ENCODE results near the gene EPN1. TPM values are rescaled to one million over a fixed set of nuclear protein-coding genes. Genes with fewer than 3 reads are reported as not detected.
A peak's percentile ranks its signal among the peaks of the same experiment; 100 is the strongest.

Gene EPN1
- polyA plus RNA-seq, 3 donors: 80.2 to 152 (median 135) TPM

GRCh38 chr19:55671054-55671378, 4.0 kb upstream of the EPN1 start:
- DNase-seq (ENCODE audit: extremely low read depth in 1 of 11, low read depth in 9 of 11, low spot score in 4 of 11): no peak

GRCh38 chr19:55672418-55672817, 2.6 kb upstream of the EPN1 start:
- no peak for DNase-seq (ENCODE audit: extremely low read depth in 1 of 11, low read depth in 9 of 11, low spot score in 4 of 11)

DNA sequence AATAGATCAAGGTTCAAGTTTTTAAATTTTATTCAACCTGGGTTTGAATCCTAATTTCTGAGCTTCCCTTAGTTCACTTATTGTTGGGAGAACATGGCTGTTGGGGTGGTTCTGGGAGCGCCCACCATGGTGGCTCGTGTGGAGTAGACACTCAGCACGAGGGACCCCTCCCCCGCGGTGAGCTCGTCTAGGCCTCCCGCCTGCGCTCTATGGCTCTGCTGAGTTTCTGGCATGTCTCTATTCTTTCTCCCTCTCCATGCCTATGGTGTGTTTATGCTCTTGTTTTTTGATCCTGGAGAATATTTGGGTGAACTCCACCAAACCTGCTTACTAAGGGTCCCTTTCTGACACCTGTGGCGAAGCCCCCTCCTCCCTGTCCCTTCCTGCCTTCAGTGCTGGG, 1.6 kb upstream of the EPN1 start:
- DNase-seq (ENCODE audit: extremely low read depth in 1 of 11, low read depth in 9 of 11, low spot score in 4 of 11): no peak

DNA sequence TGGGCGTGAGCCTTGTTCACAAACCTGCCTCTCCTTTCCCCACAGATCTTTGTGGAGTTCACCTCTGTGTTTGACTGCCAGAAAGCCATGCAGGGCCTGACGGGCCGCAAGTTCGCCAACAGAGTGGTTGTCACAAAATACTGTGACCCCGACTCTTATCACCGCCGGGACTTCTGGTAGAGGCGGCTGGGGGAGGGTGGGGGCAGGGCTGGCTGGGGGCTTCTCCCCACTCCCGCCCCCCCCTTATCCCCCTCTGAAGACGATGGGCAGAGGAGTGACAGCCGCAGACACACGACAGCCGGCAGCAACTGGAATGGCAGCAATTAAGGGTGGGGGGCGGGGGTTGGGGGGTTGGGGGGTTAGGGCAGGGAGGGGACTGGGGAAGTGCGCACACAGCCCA, 1.1 kb upstream of the EPN1 start:
- DNase-seq (ENCODE audit: extremely low read depth in 1 of 11, low read depth in 9 of 11, low spot score in 4 of 11): no peak

GRCh38 chr19:55674459-55674840, 576 bp upstream of the EPN1 start:
- no peak for DNase-seq (ENCODE audit: extremely low read depth in 1 of 11, low read depth in 9 of 11, low spot score in 4 of 11)

DNA sequence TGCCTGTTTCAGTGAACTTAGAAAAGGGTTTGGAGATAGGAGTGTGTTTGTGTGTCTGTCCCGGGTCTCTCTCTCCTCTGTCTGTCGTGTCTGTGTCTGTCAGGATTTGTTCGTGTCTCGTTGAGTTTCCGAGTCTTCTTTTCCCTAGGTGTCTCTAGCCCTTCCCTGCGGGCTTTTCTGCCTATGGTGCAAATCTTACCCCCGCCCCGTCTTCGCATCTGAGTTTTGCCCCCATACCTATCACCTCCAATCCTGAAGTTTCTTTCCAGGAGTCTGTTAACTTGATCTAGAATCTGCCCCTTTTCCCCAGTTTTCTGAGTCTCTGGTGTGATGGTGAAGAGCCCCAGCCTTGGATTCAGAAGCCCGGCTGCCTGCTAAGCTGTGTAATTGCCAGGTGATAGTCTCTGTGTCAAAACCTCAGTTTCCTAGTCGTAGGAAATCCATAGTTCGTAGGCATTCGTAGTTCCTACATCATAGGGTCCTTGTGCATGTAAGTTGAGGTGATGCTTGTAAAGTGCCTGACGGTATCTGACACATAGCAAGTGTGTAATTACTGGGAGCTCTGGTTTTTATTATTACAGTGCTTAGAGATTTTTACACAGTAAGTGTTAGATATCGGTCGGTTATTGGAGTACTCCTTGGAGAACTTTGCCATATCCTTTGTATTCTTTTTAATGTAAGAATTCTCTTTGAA, 782 bp downstream of the EPN1 start:
- no peak for DNase-seq (ENCODE audit: extremely low read depth in 1 of 11, low read depth in 9 of 11, low spot score in 4 of 11)

- no peak for DNase-seq (ENCODE audit: extremely low read depth in 1 of 11, low read depth in 9 of 11, low spot score in 4 of 11)
These were observed 1.4 kb downstream of the EPN1 start for GRCh38 chr19:55676383-55676782.

GRCh38 chr19:55676889-55677505, 2.0 kb downstream of the EPN1 start:
- DNase-seq (ENCODE audit: extremely low read depth in 1 of 11, low read depth in 9 of 11, low spot score in 4 of 11): no peak

DNA sequence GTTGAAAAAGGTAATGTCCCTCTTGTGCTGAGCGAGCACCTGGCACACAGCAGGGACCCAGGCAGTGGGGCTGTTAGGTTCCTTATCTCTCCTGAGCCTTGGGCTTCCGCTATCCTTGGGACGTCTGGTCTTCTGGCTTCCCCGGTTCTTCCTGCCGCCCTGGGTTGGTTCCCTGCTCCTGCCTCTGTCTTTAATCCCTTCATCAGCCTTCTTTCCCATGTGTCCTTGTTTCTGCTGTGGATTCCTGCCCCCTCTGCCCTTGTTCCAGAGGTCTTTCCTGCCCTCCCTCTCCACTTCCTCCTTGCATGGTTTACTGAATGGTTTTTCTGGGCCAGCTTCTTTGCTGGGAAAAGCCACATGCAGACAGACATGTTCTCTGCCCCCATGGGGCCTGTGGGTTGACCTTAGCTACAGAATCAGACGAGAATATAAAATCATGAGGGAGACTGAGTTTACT, 2.6 kb downstream of the EPN1 start:
- DNase-seq (ENCODE audit: extremely low read depth in 1 of 11, low read depth in 9 of 11, low spot score in 4 of 11): no peak

DNA sequence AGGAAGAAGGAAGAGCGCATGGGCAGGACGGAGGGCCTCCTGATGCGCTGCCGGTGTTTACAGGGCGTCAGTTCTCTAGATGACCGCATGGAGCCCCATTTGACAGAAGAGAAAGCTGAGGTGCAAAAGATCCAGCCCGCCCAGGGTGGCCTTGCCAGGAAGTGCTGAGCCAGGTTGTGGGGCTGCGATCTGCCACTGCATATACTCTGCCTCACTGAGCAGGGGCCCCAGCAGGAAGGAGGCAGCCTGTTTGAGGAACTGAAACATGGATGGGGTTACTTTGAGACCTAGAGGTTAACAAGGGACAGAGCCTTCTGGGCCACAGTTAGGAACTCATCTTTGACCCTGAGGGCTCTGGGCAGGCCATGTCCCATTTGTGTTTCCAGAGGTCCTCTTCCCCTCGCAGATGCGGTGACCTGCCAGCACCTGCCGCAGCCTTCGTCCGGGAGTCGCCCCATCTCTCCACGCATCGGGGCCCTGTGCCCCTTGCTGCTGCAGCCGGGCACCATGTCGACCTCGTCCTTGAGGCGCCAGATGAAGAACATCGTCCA, 3.2 kb downstream of the EPN1 start:
- no peak for DNase-seq (ENCODE audit: extremely low read depth in 1 of 11, low read depth in 9 of 11, low spot score in 4 of 11)

DNA sequence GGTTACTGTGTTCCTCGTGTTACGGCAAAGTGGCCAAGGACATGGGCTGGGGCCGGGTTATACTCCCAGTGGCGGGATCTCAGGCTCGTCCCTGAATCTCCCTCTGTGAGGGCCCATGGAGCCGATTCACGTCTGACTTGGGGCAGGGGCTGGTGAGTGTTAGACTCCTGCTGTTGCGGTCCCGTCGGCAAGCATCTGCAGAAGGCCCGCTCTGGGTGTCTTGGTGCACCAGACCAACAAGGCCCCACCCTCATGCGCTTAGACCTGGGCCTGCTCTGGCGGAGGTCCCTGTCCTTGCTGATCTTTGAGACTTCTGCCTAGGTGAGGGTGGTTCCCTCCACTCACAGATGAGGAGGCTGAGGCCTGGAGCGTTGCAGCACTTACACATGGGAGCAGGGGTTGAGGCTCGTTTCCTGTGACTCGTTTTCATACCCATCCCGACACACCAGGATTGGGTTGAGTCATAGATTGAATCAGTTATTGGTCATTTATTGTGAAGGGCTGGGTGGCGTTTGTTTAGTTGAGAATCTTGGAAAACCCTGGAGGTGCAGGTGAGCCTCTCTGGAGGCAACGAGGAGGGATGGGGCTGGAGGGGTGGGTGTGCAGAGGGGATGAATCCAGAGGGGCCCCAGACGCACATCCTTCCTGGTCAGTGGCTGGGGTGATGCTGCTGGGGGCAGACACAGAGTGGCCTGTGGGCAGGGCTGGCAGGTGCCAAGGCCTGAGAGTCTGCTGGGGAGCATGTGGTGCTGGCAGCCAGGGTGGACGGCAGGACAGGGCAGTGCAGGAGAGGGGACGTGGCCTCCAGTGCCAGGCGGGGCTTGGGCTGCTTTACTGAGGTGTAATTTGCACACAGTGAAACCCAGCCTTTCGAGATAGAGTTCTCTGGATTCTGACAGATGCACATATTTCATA, 4.6 kb downstream of the EPN1 start:
- no peak for DNase-seq (ENCODE audit: extremely low read depth in 1 of 11, low read depth in 9 of 11, low spot score in 4 of 11)

DNA sequence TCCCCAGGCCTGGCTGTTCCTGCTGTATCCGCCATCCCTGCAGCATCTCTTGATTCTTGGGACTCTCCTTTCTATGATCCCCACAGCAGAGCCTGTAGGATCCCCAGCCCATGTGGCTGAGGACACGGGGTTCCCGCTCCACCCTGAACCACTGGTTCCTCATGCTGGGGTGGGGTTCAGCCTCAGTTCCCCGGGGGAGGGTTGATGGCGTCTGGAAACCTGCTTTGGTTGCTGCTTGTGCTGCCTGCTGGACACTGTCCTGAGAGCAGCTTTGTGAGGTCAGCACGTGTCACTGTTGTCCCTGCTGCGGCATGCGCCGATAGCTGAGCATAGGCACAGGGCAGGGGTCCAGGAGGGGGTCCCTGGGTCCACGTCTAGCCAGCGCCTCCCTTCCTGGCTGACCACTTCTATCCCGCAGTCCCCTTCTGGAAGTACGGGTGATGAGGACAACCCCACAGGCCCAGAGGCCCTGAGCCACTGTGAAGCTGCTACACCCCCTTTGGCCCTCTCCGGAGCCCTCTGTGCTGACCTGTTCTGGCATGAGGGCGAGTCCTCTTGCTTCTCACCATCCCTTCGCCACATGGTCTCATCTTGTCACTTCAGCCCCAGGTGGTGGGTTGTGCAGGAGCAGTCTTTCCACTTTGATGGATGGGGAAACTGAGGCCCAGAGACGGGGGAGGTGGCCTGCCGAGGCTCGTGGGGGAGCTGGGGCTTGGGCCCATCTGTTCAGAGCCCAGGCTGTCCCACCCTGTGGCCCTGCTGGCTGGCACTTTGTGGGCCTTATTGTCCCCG, 5.5 kb downstream of the EPN1 start:
- DNase-seq (ENCODE audit: extremely low read depth in 1 of 11, low read depth in 9 of 11, low spot score in 4 of 11): no peak

GRCh38 chr19:55681131-55682092, 6.4 kb downstream of the EPN1 start:
- DNase-seq (ENCODE audit: extremely low read depth in 1 of 11, low read depth in 9 of 11, low spot score in 4 of 11): no peak

DNA sequence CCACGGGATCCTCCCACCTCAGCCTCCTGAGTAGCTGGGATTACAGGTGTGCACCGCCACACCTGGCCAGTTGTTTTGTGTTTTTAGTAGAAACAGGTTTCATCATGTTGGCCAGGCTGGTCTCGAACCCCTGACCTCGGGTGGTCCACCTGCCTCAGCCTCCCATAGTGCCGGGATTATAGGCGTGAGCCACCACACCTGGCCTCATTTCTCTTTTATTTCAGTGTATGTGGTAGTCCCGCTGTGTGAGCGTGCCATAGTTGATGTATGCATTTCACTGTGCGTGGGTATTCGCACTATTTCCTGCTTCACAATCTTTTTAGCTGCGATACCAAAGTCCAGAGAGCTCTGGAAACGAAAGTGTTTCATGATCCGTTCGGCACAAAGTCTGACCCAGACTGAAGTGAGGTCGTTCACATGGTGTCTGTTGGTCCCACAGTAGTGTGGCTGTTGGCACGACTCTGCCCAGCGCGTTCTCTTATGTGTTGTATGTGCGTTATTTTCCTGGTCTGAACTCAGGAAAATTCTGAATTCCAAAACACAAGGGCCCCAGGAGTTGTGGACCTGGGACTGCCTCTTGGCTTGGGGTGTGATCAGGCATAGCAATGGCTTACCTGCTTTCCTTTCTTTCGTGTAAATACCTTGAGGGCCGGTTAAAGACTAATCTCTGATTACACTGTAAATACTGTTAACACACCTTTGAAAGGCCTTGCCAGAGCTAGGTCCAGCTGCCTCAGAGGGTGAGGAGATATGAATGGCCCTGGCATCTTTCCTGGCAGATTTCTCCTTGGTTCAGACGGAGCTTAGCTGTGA, 8.6 kb downstream of the EPN1 start:
- peak in 4 of 11 donors; percentile 16 to 73 (median 42) for DNase-seq (ENCODE audit: extremely low read depth in 1 of 11, low read depth in 9 of 11, low spot score in 4 of 11)

DNA sequence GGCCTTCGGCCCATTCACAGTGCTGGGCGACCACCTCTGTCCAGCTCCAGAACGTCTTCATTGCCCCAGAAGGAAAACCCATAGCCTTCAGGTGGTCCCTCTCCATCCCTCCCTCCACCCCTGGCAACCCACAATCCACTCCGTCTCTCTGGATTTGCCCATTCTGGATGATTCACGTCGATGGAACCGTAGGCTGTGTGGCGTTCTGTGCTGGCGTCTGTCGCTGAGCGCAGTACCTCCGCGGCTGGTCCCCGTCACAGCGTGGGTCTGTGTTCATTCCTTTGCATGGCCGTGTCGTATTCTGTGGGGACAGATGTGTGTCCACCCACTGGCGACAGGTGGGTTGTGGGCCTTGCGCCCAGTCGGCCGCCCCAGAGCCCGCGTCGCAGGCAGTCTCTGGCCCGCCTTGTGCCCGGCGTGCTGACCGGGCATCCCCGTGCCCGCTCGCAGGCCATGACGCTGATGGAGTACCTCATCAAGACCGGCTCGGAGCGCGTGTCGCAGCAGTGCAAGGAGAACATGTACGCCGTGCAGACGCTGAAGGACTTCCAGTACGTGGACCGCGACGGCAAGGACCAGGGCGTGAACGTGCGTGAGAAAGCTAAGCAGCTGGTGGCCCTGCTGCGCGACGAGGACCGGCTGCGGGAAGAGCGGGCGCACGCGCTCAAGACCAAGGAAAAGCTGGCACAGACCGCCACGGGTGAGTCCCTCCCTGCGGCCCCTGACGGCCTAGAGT, 10.1 kb downstream of the EPN1 start:
- DNase-seq (ENCODE audit: extremely low read depth in 1 of 11, low read depth in 9 of 11, low spot score in 4 of 11): no peak

DNA sequence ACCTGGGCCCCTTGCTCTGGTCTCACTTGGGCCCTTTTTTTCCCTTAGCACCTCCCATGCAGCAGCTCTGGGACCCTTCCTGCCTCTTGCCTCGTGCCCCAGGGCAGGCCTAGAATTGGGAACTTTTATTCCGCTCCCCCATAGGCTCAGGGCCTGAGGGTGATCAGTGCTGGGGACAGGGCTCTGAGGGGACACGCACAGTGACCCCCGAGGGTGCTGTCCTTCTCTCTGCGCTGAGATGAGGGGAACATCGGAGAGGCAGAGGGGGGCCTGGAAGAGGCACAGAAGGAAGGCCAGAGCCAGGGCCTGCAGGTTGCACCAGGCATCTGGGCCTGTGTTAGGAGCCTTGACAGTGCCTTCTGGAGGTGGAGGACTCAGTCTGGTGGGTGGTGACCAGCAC, 10.8 kb downstream of the EPN1 start:
- no peak for DNase-seq (ENCODE audit: extremely low read depth in 1 of 11, low read depth in 9 of 11, low spot score in 4 of 11)

Measured in renal cortex interstitium (tissue), 11 donors.